ENCODE results near the gene FRA10AC1. TPM values are rescaled to one million over a fixed set of nuclear protein-coding genes. Genes with fewer than 3 reads are reported as not detected.

Gene FRA10AC1
- total and polyA plus RNA-seq, 10 donors, result 9.9 to 99.5 (median 18.8) TPM

DNA sequence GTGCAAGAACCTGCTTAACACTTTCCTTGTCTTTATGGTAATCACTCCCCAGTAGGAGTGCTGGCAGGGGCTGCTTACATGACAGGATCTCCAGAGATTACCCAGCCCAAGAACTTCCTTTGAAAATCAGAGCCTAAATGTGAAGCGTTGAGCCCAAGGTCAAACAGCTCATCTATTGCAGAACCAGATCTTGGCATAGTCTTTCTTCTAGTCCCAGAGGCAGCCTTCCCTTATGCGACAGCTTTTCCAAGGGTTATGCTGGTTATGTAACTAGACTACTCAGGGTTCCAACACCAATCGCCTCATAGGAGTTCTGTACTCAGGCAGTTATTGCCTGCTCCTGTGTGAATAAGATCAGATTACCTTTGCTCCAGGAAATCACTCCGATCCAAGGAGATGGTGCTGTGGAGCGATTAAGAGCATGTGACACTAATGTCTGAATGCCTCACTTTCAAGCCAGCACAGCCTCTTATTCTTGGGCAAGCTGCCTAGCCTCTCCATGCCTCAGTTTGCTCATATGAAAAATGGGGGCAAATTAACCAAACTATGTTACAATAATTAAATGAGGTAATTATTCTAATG, 46.9 kb upstream of the FRA10AC1 start:
- WGBS, 5 donors, result 67 to 79% (median 73%) methylated on average over 5 of the region's 5 CpGs
- peaks cover 3 to 12% (median 5%) of the 10 kb centered on the region in 6 donors for H3K4me1 ChIP-seq
- no peak for DNase-seq

DNA sequence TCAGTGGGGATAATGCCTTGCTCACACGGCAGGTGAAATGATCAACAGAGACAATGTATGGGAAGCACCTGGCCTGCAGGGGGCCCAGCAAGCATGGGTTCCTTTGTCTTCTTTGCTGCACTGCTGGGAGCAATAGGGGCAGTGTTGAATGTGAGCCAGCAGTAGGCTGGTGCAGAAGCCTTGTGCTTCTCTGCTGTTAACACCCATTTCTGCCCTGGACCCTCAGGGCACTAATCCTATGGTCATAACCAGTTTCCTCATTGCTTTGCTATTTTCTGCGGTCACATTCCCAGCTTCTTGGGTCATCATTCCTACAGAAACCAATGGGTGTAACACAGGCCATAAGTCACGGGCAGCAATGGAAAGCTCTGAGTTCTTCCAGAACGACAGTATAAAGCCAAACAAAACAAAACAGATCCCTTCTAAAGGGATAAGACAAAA, 44.5 kb upstream of the FRA10AC1 start:
- no peak overlapping the region for H3K4me3 ChIP-seq
- peaks cover 1 to 23% (median 6%) of the 10 kb centered on the region in 6 donors for H3K4me1 ChIP-seq
- intact Hi-C loops (cut with DNase I; ENCODE audit: low total_unique reads), result no loop called here
- peaks cover 0 to 12% (median 0%) of the 10 kb centered on the region in 7 donors for H3K27me3 ChIP-seq (replicated peaks in 1 of 7)
- no peak overlapping the region for H3K27ac ChIP-seq
- no peak for DNase-seq
- TF ChIP-seq POLR2A (IDR thresholded peaks at IDR 0.05), result no peak
- TF ChIP-seq, protein P1, sequence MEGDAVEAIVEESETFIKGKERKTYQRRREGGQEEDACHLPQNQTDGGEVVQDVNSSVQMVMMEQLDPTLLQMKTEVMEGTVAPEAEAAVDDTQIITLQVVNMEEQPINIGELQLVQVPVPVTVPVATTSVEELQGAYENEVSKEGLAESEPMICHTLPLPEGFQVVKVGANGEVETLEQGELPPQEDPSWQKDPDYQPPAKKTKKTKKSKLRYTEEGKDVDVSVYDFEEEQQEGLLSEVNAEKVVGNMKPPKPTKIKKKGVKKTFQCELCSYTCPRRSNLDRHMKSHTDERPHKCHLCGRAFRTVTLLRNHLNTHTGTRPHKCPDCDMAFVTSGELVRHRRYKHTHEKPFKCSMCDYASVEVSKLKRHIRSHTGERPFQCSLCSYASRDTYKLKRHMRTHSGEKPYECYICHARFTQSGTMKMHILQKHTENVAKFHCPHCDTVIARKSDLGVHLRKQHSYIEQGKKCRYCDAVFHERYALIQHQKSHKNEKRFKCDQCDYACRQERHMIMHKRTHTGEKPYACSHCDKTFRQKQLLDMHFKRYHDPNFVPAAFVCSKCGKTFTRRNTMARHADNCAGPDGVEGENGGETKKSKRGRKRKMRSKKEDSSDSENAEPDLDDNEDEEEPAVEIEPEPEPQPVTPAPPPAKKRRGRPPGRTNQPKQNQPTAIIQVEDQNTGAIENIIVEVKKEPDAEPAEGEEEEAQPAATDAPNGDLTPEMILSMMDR (IDR thresholded peaks at IDR 0.05 in 8 of 11, conservative IDR thresholded peaks at IDR 0.05 in 3 of 11), result no peak
- TF ChIP-seq POLR2AphosphoS5 (IDR thresholded peaks at IDR 0.05), result no peak
- no peaks in the 10 kb centered on the region for H3K9me3 ChIP-seq
- WGBS, 5 donors, result 58 to 79% (median 78%) methylated on average over 4 of the region's 4 CpGs
- no peaks in the 10 kb centered on the region for H3K36me3 ChIP-seq

More for the DNA sequence above, 46.9 kb upstream of the FRA10AC1 start:
- Histone ChIP-seq H3K36me3 (no peaks in the 10 kb centered on the region), H3K4me3 (no peak overlapping the region), H3K27ac (no peak overlapping the region), H3K27me3 (replicated peaks in 1 of 7) (peaks cover 0 to 16% (median 0%) of the 10 kb centered on the region in 7 donors), H3K9me3 (no peaks in the 10 kb centered on the region)
- TF ChIP-seq, protein P1 (IDR thresholded peaks at IDR 0.05 in 8 of 11, conservative IDR thresholded peaks at IDR 0.05 in 3 of 11), result no peak
- intact Hi-C loops (cut with DNase I; ENCODE audit: low total_unique reads), result no loop called here

DNA sequence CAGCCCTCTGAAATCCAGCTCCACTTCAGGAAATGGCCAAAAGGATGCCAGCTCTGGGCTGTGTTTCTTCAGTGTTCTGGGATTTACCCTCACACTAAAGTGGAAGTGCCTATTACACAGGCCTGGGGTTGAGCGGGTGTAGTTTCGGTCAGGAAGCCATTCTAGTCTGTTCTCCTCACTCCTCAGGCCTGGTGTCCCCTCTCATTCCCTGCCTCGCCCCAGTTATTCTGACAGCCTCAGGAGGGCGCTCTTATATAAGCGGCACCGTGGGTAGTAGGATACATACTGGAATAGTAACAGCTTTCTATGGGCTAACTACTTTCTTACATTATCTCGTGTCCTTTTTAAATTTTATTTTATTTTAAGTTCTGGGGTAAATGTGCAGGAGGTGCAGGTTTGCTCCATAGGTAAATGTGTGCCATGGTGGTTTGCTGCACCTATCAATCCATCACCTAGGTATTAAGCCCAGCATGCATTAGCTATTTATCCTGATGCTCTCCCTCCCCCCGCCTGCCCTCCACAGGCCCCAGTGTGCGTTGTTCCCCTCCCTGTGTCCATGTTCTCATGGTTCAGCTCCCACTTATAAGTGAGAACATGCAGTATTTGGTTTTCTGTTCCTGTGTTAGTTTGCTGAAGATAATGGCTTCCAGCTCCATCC, 43.1 kb upstream of the FRA10AC1 start:
- 60 to 81% (median 68%) methylated on average over 8 to 9 of the region's 9 CpGs for WGBS, 5 donors
- Histone ChIP-seq H3K36me3 (no peaks in the 10 kb centered on the region), H3K9me3 (no peaks in the 10 kb centered on the region), H3K4me3 (no peak overlapping the region), H3K4me1 (peaks cover 0 to 20% (median 5%) of the 10 kb centered on the region in 6 donors), H3K27me3 (replicated peaks in 1 of 7) (no peaks in the 10 kb centered on the region), H3K27ac (no peak overlapping the region)
- no peak for DNase-seq
- intact Hi-C loops (cut with DNase I; ENCODE audit: low total_unique reads), result no loop called here
- no peak for TF ChIP-seq POLR2A (IDR thresholded peaks at IDR 0.05)
- TF ChIP-seq, protein P1 (IDR thresholded peaks at IDR 0.05 in 8 of 11, conservative IDR thresholded peaks at IDR 0.05 in 3 of 11), result peak in 1 of 11 experiments; percentile 12

DNA sequence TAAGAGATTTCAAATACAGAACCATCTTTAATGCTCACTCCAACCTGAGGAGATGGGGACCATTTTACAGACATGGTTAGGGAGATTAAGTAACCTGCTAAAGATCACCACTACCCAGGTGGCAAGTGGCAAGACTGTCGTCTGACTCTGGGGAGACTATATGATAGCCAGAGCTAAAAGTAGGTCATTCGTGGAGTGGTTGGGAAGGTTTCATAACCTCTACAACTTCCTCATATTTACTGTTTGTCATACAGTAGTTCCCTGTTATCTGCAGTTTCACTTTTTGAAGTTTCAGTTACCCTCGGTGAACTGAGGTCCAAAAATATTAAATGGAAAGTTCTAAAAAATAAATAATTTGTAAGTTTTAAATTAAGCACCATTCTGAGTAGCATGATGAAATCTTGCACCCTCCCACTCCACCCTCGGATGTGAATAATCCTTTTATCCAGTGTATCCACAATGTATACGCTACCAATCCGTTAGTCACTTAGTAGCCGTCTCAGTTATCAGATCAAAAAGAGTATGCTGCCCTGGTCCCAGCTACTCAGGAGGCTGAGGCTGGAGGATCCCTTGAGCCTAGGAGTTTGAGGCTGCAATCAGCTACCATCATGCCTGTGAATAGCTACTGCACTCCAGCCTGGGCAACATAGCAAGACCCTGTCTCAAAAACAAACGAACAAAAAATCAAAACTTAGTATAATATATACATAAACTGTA, 40.4 kb upstream of the FRA10AC1 start:
- intact Hi-C loops (cut with DNase I; ENCODE audit: low total_unique reads), result no loop called here
- Histone ChIP-seq H3K4me3 (peak overlapping the region in 4 of 8 donors; percentile 6 to 44 (median 18)), H3K9me3 (no peaks in the 10 kb centered on the region), H3K4me1 (peaks cover 0 to 20% (median 5%) of the 10 kb centered on the region in 6 donors), H3K27ac (peak overlapping the region in 4 of 8 donors; percentile 21 to 72 (median 44)), H3K27me3 (replicated peaks in 1 of 7) (no peaks in the 10 kb centered on the region), H3K36me3 (no peaks in the 10 kb centered on the region)
- 32 to 51% (median 41%) methylated on average over 8 of the region's 8 CpGs for WGBS, 5 donors
- TF ChIP-seq POLR2A (IDR thresholded peaks at IDR 0.05) (no peak), POLR2AphosphoS5 (IDR thresholded peaks at IDR 0.05) (no peak)
- TF ChIP-seq, protein P1 (IDR thresholded peaks at IDR 0.05 in 8 of 11, conservative IDR thresholded peaks at IDR 0.05 in 3 of 11), result no peak
- no peak for DNase-seq
